AG09319 (cell line): ENCODE data around the gene DOCK1.

Experiments
- DNase-seq: peaks from one replicate; pipeline ENCODE4 v3.0.0-alpha.2; 2010; ENCODE audit warnings: low read depth; ENCODE audit errors: extremely low read depth
- CTCF ChIP-seq: IDR thresholded peaks from 2 replicates; pipeline ENCODE4 v1.5.1; 2011; ENCODE audit warnings: low read depth, mild to moderate bottlenecking, inconsistent platforms, low read length, moderate library complexity

The DOCK1 gene

GRCh38 chr10:127468632-127469031 lies 563.4 kb downstream of the DOCK1 start:
- no peak for DNase-seq
- TF ChIP-seq CTCF: no peak

- no peak for DNase-seq
- no peak for TF ChIP-seq CTCF
Measured at GRCh38 chr10:127470911-127471310, 565.7 kb downstream of the DOCK1 start.

- no peak for TF ChIP-seq CTCF
- DNase-seq: no peak
Measured at GRCh38 chr10:127472976-127473375, 567.7 kb downstream of the DOCK1 start.

- no peak for DNase-seq
- TF ChIP-seq CTCF: no peak
Measured at GRCh38 chr10:127474501-127474900, 569.3 kb downstream of the DOCK1 start.

GRCh38 chr10:127485153-127485857 lies 580.1 kb downstream of the DOCK1 start:
- no peak for TF ChIP-seq CTCF
- no peak for DNase-seq

GRCh38 chr10:127486355-127486754 lies 581.1 kb downstream of the DOCK1 start:
- DNase-seq: no peak
- no peak for TF ChIP-seq CTCF

GRCh38 chr10:127492607-127493250 lies 587.5 kb downstream of the DOCK1 start:
- no peak for DNase-seq
- TF ChIP-seq CTCF: no peak; the same call in 1 of the 2 replicates
